ENCODE measurements around the gene PRLR.

DNA sequence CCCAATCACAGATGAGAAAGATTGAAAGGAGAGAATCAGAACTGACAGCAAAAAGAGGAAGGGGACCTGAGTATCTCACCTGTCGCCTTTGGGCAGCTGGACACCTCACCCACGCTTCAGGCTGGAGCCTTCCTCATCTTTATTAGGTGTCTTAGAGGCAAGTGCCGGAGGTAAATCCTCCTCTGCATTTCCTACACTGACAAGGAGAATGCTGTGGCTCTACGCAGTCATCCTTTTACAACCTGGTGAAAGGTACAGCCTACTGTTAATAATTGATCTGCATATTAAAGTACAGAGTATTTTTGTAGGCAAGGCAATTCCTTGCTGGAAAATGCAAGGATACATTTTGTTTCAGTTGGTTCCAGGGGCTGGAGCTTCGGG is 34.8 kb downstream of the PRLR start:
- TF ChIP-seq, protein P1, sequence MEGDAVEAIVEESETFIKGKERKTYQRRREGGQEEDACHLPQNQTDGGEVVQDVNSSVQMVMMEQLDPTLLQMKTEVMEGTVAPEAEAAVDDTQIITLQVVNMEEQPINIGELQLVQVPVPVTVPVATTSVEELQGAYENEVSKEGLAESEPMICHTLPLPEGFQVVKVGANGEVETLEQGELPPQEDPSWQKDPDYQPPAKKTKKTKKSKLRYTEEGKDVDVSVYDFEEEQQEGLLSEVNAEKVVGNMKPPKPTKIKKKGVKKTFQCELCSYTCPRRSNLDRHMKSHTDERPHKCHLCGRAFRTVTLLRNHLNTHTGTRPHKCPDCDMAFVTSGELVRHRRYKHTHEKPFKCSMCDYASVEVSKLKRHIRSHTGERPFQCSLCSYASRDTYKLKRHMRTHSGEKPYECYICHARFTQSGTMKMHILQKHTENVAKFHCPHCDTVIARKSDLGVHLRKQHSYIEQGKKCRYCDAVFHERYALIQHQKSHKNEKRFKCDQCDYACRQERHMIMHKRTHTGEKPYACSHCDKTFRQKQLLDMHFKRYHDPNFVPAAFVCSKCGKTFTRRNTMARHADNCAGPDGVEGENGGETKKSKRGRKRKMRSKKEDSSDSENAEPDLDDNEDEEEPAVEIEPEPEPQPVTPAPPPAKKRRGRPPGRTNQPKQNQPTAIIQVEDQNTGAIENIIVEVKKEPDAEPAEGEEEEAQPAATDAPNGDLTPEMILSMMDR (conservative IDR thresholded peaks at IDR 0.05 in 1 of 2, IDR thresholded peaks at IDR 0.05 in 1 of 2; ENCODE audit: extremely low read depth in 1 of 2, insufficient read depth in 1 of 2, low read depth in 1 of 2, low read length in 2 of 2), result no peak
- no peak for TF ChIP-seq EZH2 (IDR thresholded peaks at IDR 0.05; ENCODE audit: borderline replicate concordance, low read length)

All from mammary epithelial cell (primary cell).